ENCODE measurements around the gene GNG12. TPM values are rescaled to one million over a fixed set of nuclear protein-coding genes. Genes with fewer than 3 reads are reported as not detected.

The GNG12 gene
- total RNA-seq, 1 donor from 2014 or later, result 0.05 TPM

GRCh38 chr1:67743072-67743725 lies 90.1 kb downstream of the GNG12 start:
- no peak for DNase-seq
- no peak overlapping the region for H3K27ac Mint-ChIP-seq
- H3K36me3 Mint-ChIP-seq (ENCODE audit: low read depth), result no peaks in the 10 kb centered on the region
- no peak overlapping the region for H3K4me3 Mint-ChIP-seq
- peaks cover 10% of the 10 kb centered on the region for H3K4me1 Mint-ChIP-seq
- intact Hi-C loops (cut with micrococcal nuclease), result no loop called here
- H3K9me3 Mint-ChIP-seq, result no peaks in the 10 kb centered on the region
- H3K27me3 Mint-ChIP-seq, result peaks cover 22% of the 10 kb centered on the region

- intact Hi-C loops (cut with micrococcal nuclease), result no loop called here
- Mint-ChIP-seq H3K4me1 (peaks cover 3% of the 10 kb centered on the region), H3K9me3 (no peaks in the 10 kb centered on the region), H3K27ac (no peak overlapping the region), H3K4me3 (no peak overlapping the region), H3K27me3 (peaks cover 17% of the 10 kb centered on the region), H3K36me3 (ENCODE audit: low read depth) (no peaks in the 10 kb centered on the region)
- DNase-seq, result no peak
Measured at GRCh38 chr1:67741736-67742135, 91.5 kb downstream of the GNG12 start.

- Mint-ChIP-seq H3K4me1 (peaks cover 6% of the 10 kb centered on the region), H3K4me3 (no peak overlapping the region), H3K27me3 (peaks cover 13% of the 10 kb centered on the region)
Measured at GRCh38 chr1:67741121-67741520, 92.1 kb downstream of the GNG12 start.

GRCh38 chr1:67740543-67740942 lies 92.7 kb downstream of the GNG12 start:
- intact Hi-C loops (cut with micrococcal nuclease), result no loop called here
- H3K4me1 Mint-ChIP-seq, result peaks cover 12% of the 10 kb centered on the region
- no peaks in the 10 kb centered on the region for H3K36me3 Mint-ChIP-seq (ENCODE audit: low read depth)
- peaks cover 10% of the 10 kb centered on the region for H3K27me3 Mint-ChIP-seq
- no peak for DNase-seq
- H3K9me3 Mint-ChIP-seq, result no peaks in the 10 kb centered on the region
- no peak overlapping the region for H3K27ac Mint-ChIP-seq
- no peak overlapping the region for H3K4me3 Mint-ChIP-seq

More at GRCh38 chr1:67741121-67741520, 92.1 kb downstream of the GNG12 start:
- H3K36me3 Mint-ChIP-seq (ENCODE audit: low read depth), result no peaks in the 10 kb centered on the region
- intact Hi-C loops (cut with micrococcal nuclease), result no loop called here
- no peaks in the 10 kb centered on the region for H3K9me3 Mint-ChIP-seq
- DNase-seq, result no peak
- no peak overlapping the region for H3K27ac Mint-ChIP-seq

- H3K27me3 Mint-ChIP-seq, result peaks cover 7% of the 10 kb centered on the region
- peaks cover 12% of the 10 kb centered on the region for H3K4me1 Mint-ChIP-seq
- intact Hi-C loops (cut with micrococcal nuclease), result no loop called here
- H3K36me3 Mint-ChIP-seq (ENCODE audit: low read depth), result no peaks in the 10 kb centered on the region
- no peak overlapping the region for H3K4me3 Mint-ChIP-seq
- H3K27ac Mint-ChIP-seq, result peak overlapping the region; percentile 3
- no peak for DNase-seq
- no peaks in the 10 kb centered on the region for H3K9me3 Mint-ChIP-seq
Measured at GRCh38 chr1:67739361-67739760, 93.9 kb downstream of the GNG12 start.

GRCh38 chr1:67738401-67738800 lies 94.9 kb downstream of the GNG12 start:
- intact Hi-C loops (cut with micrococcal nuclease), result no loop called here
- Mint-ChIP-seq H3K27me3 (peaks cover 7% of the 10 kb centered on the region), H3K4me3 (no peak overlapping the region), H3K9me3 (no peaks in the 10 kb centered on the region), H3K36me3 (ENCODE audit: low read depth) (no peaks in the 10 kb centered on the region), H3K4me1 (peaks cover 19% of the 10 kb centered on the region), H3K27ac (no peak overlapping the region)
- DNase-seq, result no peak

- intact Hi-C loops (cut with micrococcal nuclease), result no loop called here
- H3K4me1 Mint-ChIP-seq, result peaks cover 22% of the 10 kb centered on the region
- peaks cover 7% of the 10 kb centered on the region for H3K27me3 Mint-ChIP-seq
- H3K36me3 Mint-ChIP-seq (ENCODE audit: low read depth), result no peaks in the 10 kb centered on the region
- no peak overlapping the region for H3K4me3 Mint-ChIP-seq
- no peaks in the 10 kb centered on the region for H3K9me3 Mint-ChIP-seq
- no peak overlapping the region for H3K27ac Mint-ChIP-seq
- DNase-seq, result no peak
Measured at GRCh38 chr1:67737875-67738274, 95.4 kb downstream of the GNG12 start.

GRCh38 chr1:67736750-67737149 lies 96.5 kb downstream of the GNG12 start:
- no peaks in the 10 kb centered on the region for H3K9me3 Mint-ChIP-seq
- H3K27me3 Mint-ChIP-seq, result peaks cover 7% of the 10 kb centered on the region
- H3K4me1 Mint-ChIP-seq, result peaks cover 23% of the 10 kb centered on the region
- no peaks in the 10 kb centered on the region for H3K36me3 Mint-ChIP-seq (ENCODE audit: low read depth)
- DNase-seq, result no peak
- peak overlapping the region; percentile 71 for H3K4me3 Mint-ChIP-seq
- peak overlapping the region; percentile 89 for H3K27ac Mint-ChIP-seq
- intact Hi-C loops (cut with micrococcal nuclease), result loop anchor here (1.0 kb wide), 1 partner anchor 52 kb away; no protein-coding TSS in a partner anchor

- Mint-ChIP-seq H3K27me3 (peaks cover 7% of the 10 kb centered on the region), H3K36me3 (ENCODE audit: low read depth) (no peaks in the 10 kb centered on the region), H3K27ac (peak overlapping the region; percentile 89), H3K9me3 (no peaks in the 10 kb centered on the region), H3K4me3 (peak overlapping the region; percentile 71), H3K4me1 (peaks cover 23% of the 10 kb centered on the region)
- peak; percentile 82 for DNase-seq
- intact Hi-C loops (cut with micrococcal nuclease), result loop anchor here (1.0 kb wide), 1 partner anchor 52 kb away; no protein-coding TSS in a partner anchor
Measured at GRCh38 chr1:67735806-67736627, 97.2 kb downstream of the GNG12 start.

- no peak overlapping the region for H3K4me3 Mint-ChIP-seq
- H3K9me3 Mint-ChIP-seq, result no peaks in the 10 kb centered on the region
- H3K4me1 Mint-ChIP-seq, result peaks cover 23% of the 10 kb centered on the region
- no peak overlapping the region for H3K27ac Mint-ChIP-seq
- intact Hi-C loops (cut with micrococcal nuclease), result no loop called here
- H3K36me3 Mint-ChIP-seq (ENCODE audit: low read depth), result no peaks in the 10 kb centered on the region
- H3K27me3 Mint-ChIP-seq, result peaks cover 4% of the 10 kb centered on the region
- no peak for DNase-seq
Measured at GRCh38 chr1:67735206-67735605, 98.1 kb downstream of the GNG12 start.

- no peaks in the 10 kb centered on the region for H3K36me3 Mint-ChIP-seq (ENCODE audit: low read depth)
- peaks cover 1% of the 10 kb centered on the region for H3K27me3 Mint-ChIP-seq
- peaks cover 29% of the 10 kb centered on the region for H3K4me1 Mint-ChIP-seq
- no peak overlapping the region for H3K27ac Mint-ChIP-seq
- no peaks in the 10 kb centered on the region for H3K9me3 Mint-ChIP-seq
- no peak for DNase-seq
- intact Hi-C loops (cut with micrococcal nuclease), result no loop called here
- no peak overlapping the region for H3K4me3 Mint-ChIP-seq
Measured at GRCh38 chr1:67734323-67734690, 99.0 kb downstream of the GNG12 start.

GRCh38 chr1:67733681-67734322 lies 99.5 kb downstream of the GNG12 start:
- H3K27me3 Mint-ChIP-seq, result no peaks in the 10 kb centered on the region
- no peaks in the 10 kb centered on the region for H3K9me3 Mint-ChIP-seq
- intact Hi-C loops (cut with micrococcal nuclease), result no loop called here
- peaks cover 29% of the 10 kb centered on the region for H3K4me1 Mint-ChIP-seq
- H3K4me3 Mint-ChIP-seq, result no peak overlapping the region
- H3K36me3 Mint-ChIP-seq (ENCODE audit: low read depth), result no peaks in the 10 kb centered on the region
- no peak for DNase-seq
- H3K27ac Mint-ChIP-seq, result no peak overlapping the region

- Mint-ChIP-seq H3K27ac (no peak overlapping the region), H3K9me3 (no peaks in the 10 kb centered on the region), H3K27me3 (peaks cover 3% of the 10 kb centered on the region), H3K4me1 (peaks cover 29% of the 10 kb centered on the region), H3K36me3 (ENCODE audit: low read depth) (no peaks in the 10 kb centered on the region), H3K4me3 (no peak overlapping the region)
- DNase-seq, result peak; percentile 63
- intact Hi-C loops (cut with micrococcal nuclease), result no loop called here
Measured at GRCh38 chr1:67732750-67733151, 100.5 kb downstream of the GNG12 start.

- H3K27me3 Mint-ChIP-seq, result peaks cover 5% of the 10 kb centered on the region
- intact Hi-C loops (cut with micrococcal nuclease), result no loop called here
- H3K4me1 Mint-ChIP-seq, result peaks cover 27% of the 10 kb centered on the region
- no peak for DNase-seq
- H3K27ac Mint-ChIP-seq, result no peak overlapping the region
- H3K4me3 Mint-ChIP-seq, result no peak overlapping the region
- H3K36me3 Mint-ChIP-seq (ENCODE audit: low read depth), result no peaks in the 10 kb centered on the region
- no peaks in the 10 kb centered on the region for H3K9me3 Mint-ChIP-seq
Measured at GRCh38 chr1:67731322-67731721, 101.9 kb downstream of the GNG12 start.
